Brain microvascular endothelial cell (primary cell): ENCODE results near the gene DUXA.
"Not testable (repeated sequence)": the region's sequence is repeated elsewhere in the genome, so short reads cannot be mapped to it uniquely, and the experiment has no call there.

ENCODE experiments used
- DNase-seq: peaks from one replicate; pipeline ENCODE4 v3.0.0-alpha.2; 2020
- H3K27ac ChIP-seq: fragments of 250-450 bp; sonication (Bioruptor Pico); 2 replicates; pipeline ENCODE4 v1.5.1; 2020; ENCODE audit warnings: mild to moderate bottlenecking, moderate library complexity
- H3K27me3 ChIP-seq: fragments of 250-450 bp; sonication (Bioruptor Pico); replicated peaks from 2 replicates; pipeline ENCODE4 v1.5.1; 2020; ENCODE audit warnings: mild to moderate bottlenecking
- H3K36me3 ChIP-seq: fragments of 250-450 bp; sonication (Bioruptor Pico); replicated peaks from 2 replicates; pipeline ENCODE4 v1.5.1; 2020; ENCODE audit warnings: mild to moderate bottlenecking
- H3K4me3 ChIP-seq: 2 replicates; pipeline ENCODE4 v1.5.1; 2011; ENCODE audit warnings: low read depth, mild to moderate bottlenecking, control low read depth, low read length, moderate library complexity
- in situ Hi-C: cut with HindIII; loops from 2 replicates; pipeline ENCODE4 v1.10.0; 2017; ENCODE audit warnings: low sequenced_read_pairs, low pct_ligation_motif_present
- TF ChIP-seq, protein P1 (sequence below): IDR thresholded peaks from 2 replicates; pipeline ENCODE4 v1.5.1; 2011; ENCODE audit warnings: low read depth, mild to moderate bottlenecking, moderate library complexity, low read length, control low read depth, inconsistent platforms; ENCODE audit errors: missing control alignments

The DUXA gene

DNA sequence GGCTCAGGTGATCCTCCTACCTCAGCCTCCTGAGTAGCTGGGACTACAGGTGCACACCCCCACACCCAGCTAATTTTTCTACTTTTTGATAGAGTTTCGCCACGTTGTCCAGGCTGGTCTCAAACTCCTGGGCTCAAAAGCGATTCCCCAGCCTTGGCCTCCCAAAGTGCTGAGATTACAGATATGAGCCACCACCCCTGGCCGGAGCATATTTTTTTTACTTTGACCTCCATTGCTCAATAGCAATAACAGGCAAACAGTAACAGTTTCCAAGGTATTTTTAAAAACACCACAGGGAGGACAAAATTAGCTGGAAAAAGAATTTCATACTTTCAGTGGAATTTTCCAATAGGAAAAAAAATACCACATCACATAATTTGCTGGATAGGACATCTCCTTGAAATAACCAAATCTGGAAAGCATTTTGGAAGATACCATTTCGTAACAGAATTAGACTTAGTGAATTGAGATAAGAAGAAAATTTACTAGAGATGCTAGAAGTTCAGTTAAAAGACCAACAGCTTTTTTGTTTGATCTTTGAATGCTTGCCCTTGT is 5.2 kb downstream of the DUXA start:
- TF ChIP-seq, protein P1, sequence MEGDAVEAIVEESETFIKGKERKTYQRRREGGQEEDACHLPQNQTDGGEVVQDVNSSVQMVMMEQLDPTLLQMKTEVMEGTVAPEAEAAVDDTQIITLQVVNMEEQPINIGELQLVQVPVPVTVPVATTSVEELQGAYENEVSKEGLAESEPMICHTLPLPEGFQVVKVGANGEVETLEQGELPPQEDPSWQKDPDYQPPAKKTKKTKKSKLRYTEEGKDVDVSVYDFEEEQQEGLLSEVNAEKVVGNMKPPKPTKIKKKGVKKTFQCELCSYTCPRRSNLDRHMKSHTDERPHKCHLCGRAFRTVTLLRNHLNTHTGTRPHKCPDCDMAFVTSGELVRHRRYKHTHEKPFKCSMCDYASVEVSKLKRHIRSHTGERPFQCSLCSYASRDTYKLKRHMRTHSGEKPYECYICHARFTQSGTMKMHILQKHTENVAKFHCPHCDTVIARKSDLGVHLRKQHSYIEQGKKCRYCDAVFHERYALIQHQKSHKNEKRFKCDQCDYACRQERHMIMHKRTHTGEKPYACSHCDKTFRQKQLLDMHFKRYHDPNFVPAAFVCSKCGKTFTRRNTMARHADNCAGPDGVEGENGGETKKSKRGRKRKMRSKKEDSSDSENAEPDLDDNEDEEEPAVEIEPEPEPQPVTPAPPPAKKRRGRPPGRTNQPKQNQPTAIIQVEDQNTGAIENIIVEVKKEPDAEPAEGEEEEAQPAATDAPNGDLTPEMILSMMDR, result no peak
- no peak for DNase-seq
- no peak overlapping the region for H3K4me3 ChIP-seq
- H3K36me3 ChIP-seq, result no peaks in the 10 kb centered on the region
- H3K27ac ChIP-seq, result no peak overlapping the region
- H3K27me3 ChIP-seq, result no peaks in the 10 kb centered on the region
- in situ Hi-C loops, result no loop called here

DNA sequence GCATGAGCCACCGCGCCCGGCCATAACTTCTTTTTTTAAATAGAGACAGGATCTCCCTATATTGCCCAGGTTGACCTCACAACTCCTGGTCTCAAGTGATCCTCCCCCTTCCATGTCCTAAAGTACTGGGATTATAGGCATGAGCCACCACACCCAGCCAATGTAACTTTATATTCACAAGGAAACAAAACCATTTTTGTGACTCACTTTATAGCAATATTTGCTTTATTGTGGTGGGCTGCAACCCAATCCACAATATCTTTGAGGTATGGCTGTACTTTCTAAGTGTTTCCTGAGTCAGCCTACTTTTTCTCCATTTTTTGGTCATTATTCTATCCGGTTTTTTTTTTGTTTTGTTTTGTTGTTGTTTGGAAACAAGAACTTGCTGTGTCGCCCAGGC is 14.4 kb downstream of the DUXA start:
- TF ChIP-seq, protein P1, result no peak
- Histone ChIP-seq H3K27ac (no peak overlapping the region), H3K36me3 (no peaks in the 10 kb centered on the region), H3K27me3 (no peaks in the 10 kb centered on the region), H3K4me3 (no peak overlapping the region)
- in situ Hi-C loops, result no loop called here
- no peak for DNase-seq

DNA sequence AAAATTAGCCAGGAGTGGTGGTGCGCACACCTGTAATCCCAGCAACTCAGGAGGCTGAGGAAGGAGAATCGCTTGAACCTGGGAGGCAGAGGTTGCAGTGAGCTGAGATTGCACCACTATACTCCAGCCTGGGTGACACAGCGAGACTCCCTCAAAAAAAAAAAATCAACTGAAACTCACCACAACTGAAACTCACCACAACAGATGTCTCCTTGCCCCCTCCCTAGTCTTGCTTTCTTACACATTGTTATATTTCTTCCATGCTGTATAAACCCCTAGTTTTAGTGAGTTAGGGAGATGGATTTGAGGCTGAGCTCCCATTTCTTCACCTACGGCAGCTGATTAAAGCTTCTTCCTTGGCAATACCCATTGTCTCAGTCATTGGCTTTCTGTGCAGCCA is 25.6 kb downstream of the DUXA start:
- Histone ChIP-seq H3K27ac (no peak overlapping the region), H3K4me3 (no peak overlapping the region), H3K27me3 (no peaks in the 10 kb centered on the region), H3K36me3 (no peaks in the 10 kb centered on the region)
- no peak for DNase-seq
- in situ Hi-C loops, result no loop called here
- TF ChIP-seq, protein P1, result no peak

DNA sequence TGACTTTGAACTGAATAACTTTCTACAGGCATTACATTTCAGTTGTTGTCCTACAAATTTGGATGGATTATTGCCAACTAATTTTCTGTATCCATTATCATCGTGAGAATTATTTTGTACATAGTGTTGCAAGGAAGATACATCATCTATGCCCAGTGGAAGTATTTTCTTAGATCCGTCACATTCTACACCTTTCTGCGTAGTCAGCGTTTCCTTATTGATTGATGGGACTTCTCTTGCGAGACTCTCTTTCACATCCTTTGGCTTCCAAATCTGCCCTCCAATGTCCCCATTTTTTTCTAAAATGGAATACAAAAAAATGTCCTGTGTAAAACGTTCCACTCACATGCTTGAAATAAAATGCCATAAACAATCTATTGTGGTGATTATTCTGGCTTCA is 31.5 kb downstream of the DUXA start:
- no peak for DNase-seq
- H3K27me3 ChIP-seq, result no peaks in the 10 kb centered on the region
- in situ Hi-C loops, result no loop called here
- TF ChIP-seq, protein P1, result no peak
- no peak overlapping the region for H3K4me3 ChIP-seq
- H3K36me3 ChIP-seq, result no peaks in the 10 kb centered on the region
- no peak overlapping the region for H3K27ac ChIP-seq

DNA sequence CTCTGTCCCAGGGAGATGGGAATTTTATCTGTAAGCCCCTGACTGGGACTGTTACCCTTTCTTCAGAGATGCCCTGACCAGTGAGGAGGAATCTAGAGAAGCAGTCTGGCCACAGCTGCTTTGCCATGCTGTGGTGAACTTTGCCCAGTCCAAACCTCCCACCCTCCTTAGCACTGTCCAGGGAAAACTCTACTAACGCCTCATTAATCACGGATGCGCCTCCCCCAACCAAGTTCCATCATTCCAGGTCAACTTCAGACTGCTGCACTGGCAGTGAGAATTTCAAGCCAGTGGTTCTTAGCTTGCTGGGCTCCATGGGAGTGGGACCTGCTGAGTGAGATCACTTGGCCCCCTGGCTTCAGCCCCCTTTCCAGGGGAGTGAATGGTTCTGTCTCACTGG is 39.9 kb downstream of the DUXA start:
- in situ Hi-C loops, result not testable (repeated sequence)

DNA sequence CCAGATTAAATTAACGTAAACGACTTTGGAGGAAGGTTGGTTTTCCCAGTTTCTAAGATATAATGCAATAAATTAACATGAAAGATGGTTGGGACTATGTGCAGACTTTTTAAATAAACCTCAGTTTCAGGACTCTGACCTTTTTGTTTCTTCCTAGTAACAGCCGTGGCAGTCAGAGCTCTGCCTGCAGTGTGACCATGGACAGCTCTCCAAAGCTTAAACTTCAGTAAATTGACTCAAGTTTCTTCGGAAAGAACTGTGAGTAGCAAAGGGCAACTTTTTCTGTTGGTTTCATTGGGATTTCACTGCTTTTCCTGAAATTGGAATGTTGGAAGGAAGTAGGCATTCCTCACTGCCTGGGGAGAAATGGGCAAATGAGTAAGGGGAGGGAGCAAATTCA is 43.4 kb downstream of the DUXA start:
- no peak overlapping the region for H3K27ac ChIP-seq
- no peaks in the 10 kb centered on the region for H3K36me3 ChIP-seq
- no peak for DNase-seq
- no peaks in the 10 kb centered on the region for H3K27me3 ChIP-seq
- TF ChIP-seq, protein P1, result no peak
- in situ Hi-C loops, result no loop called here
- H3K4me3 ChIP-seq, result no peak overlapping the region

More for the DNA sequence above, 39.9 kb downstream of the DUXA start:
- not testable (repeated sequence) for DNase-seq, H3K36me3 ChIP-seq, H3K4me3 ChIP-seq, H3K27ac ChIP-seq, H3K27me3 ChIP-seq
